NT2/D1 (cell line): ENCODE data around the gene EHHADH.

Source experiments
- SUZ12 ChIP-seq: IDR thresholded peaks from 2 replicates; pipeline ENCODE4 v1.6.1; 2011; ENCODE audit not compliant: insufficient read length, insufficient read depth; ENCODE audit errors: extremely low read depth
- YY1 ChIP-seq: IDR thresholded peaks from 2 replicates; pipeline ENCODE4 v1.6.1; 2011; ENCODE audit not compliant: insufficient read length, insufficient read depth
- ZNF274 ChIP-seq: IDR thresholded peaks from 2 replicates; pipeline ENCODE4 v1.6.1; 2011; ENCODE audit warnings: mild to moderate bottlenecking, low read depth, low read length

DNA sequence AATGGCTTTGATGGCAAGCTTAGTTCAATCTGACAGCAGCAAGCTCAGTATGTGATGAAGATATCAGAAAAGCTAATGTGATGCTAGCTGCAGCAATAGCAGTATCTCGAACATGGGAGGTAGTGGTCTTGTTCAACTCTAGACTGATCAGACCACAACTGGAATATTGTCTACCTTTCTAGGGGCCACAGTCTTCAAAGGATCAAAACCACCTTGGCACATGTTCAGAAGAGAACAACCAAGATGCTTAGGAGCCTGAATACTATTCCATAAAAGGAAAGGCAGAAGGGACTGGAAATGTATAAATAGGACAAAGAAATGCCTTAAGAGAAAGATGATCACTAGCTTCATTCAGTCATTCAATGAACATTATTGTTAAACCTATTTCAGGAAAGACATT is 103.3 kb downstream of the EHHADH start:
- no peak for TF ChIP-seq ZNF274
- TF ChIP-seq YY1 = no peak
- TF ChIP-seq SUZ12 = no peak
